ENCODE measurements around the gene HADH. TPM values are rescaled to one million over a fixed set of nuclear protein-coding genes. Genes with fewer than 3 reads are reported as not detected.
A peak's percentile ranks its signal among the peaks of the same experiment; 100 is the strongest.

The HADH gene
- total and polyA plus RNA-seq, 4 donors, result 37.6 to 43.9 (median 40.6) TPM

DNA sequence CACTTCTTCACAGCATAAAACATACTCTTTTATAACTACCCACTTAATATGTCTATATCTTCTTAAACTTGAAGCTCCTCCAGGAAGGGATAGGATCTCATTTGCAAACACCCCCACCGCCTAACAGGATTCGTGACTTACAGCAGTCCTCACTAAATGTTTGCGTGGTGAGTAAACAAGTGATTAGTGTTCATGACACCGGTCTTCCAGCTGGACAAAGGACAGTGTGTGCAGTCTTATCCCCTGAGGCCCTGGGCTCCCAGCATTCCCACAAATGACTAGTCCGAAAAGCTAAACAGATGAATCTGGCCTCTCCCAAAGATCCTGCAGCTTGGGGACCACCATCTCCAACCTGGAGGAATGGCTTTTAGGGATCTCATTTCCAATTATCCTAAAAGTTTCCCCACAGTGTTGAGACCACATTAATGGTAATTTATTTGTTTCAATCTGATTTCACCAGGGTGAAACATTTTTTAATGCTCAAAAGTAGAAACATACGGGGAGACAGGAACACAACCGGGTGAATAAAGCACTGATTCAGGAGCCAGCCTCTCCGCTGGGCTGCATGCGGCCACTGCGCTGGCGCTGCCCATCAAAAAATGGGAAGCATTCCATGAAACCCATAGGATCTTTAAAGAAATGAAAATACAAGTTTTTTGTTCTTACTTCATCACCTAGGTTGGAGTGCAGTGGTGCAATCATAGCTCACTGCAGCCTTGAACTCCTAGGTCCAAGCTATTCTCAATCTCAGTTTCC is 69.2 kb downstream of the HADH start:
- Histone ChIP-seq H3K4me3 (no peak overlapping the region), H3K27ac (ENCODE audit: low read depth in 1 of 2, low read length in 1 of 2) (no peak overlapping the region), H3K4me1 (ENCODE audit: control insufficient read depth in 5 of 5, insufficient read depth in 5 of 5, low read length in 5 of 5) (no peaks in the 10 kb centered on the region), H3K36me3 (ENCODE audit: control insufficient read depth in 4 of 4, insufficient read depth in 4 of 4, low read length in 4 of 4) (peaks cover 0 to 1% (median 0%) of the 10 kb centered on the region in 4 donors), H3K9ac (ENCODE audit: insufficient read depth in 1 of 2, low read length in 2 of 2) (no peak overlapping the region), H3K27me3 (ENCODE audit: control insufficient read depth in 3 of 3, insufficient read depth in 3 of 3, low read length in 2 of 3) (no peaks in the 10 kb centered on the region), H3K9me3 (ENCODE audit: control insufficient read depth in 4 of 4, insufficient read depth in 3 of 4, low read length in 3 of 4) (no peaks in the 10 kb centered on the region)
- WGBS, 2 donors, result 82 to 85% methylated on average over 11 of the region's 11 CpGs
- DNase-seq (no peak), ATAC-seq (ENCODE audit: insufficient read depth, low FRiP score) (no peak)
- TF ChIP-seq, protein P1, sequence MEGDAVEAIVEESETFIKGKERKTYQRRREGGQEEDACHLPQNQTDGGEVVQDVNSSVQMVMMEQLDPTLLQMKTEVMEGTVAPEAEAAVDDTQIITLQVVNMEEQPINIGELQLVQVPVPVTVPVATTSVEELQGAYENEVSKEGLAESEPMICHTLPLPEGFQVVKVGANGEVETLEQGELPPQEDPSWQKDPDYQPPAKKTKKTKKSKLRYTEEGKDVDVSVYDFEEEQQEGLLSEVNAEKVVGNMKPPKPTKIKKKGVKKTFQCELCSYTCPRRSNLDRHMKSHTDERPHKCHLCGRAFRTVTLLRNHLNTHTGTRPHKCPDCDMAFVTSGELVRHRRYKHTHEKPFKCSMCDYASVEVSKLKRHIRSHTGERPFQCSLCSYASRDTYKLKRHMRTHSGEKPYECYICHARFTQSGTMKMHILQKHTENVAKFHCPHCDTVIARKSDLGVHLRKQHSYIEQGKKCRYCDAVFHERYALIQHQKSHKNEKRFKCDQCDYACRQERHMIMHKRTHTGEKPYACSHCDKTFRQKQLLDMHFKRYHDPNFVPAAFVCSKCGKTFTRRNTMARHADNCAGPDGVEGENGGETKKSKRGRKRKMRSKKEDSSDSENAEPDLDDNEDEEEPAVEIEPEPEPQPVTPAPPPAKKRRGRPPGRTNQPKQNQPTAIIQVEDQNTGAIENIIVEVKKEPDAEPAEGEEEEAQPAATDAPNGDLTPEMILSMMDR (IDR thresholded peaks at IDR 0.05; ENCODE audit: control extremely low read depth, extremely low read depth), result no peak

GRCh38 chr4:108060164-108060563 is 70.5 kb downstream of the HADH start:
- TF ChIP-seq, protein P1 (IDR thresholded peaks at IDR 0.05; ENCODE audit: control extremely low read depth, extremely low read depth), result peak; percentile 3
- no peak overlapping the region for H3K27ac ChIP-seq (ENCODE audit: low read depth in 1 of 2, low read length in 1 of 2)
- no peaks in the 10 kb centered on the region for H3K9me3 ChIP-seq (ENCODE audit: control insufficient read depth in 4 of 4, insufficient read depth in 3 of 4, low read length in 3 of 4)
- WGBS, 2 donors, result 56 to 61% methylated on average over 5 of the region's 5 CpGs
- H3K36me3 ChIP-seq (ENCODE audit: control insufficient read depth in 4 of 4, insufficient read depth in 4 of 4, low read length in 4 of 4), result peaks cover 0 to 3% (median under 1%) of the 10 kb centered on the region in 4 donors
- no peak overlapping the region for H3K4me3 ChIP-seq
- DNase-seq, result peak; percentile 47 to 74 (median 66)
- no peaks in the 10 kb centered on the region for H3K4me1 ChIP-seq (ENCODE audit: control insufficient read depth in 5 of 5, insufficient read depth in 5 of 5, low read length in 5 of 5)
- no peak overlapping the region for H3K9ac ChIP-seq (ENCODE audit: insufficient read depth in 1 of 2, low read length in 2 of 2)
- no peaks in the 10 kb centered on the region for H3K27me3 ChIP-seq (ENCODE audit: control insufficient read depth in 3 of 3, insufficient read depth in 3 of 3, low read length in 2 of 3)
- ATAC-seq (ENCODE audit: insufficient read depth, low FRiP score), result no peak

- H3K4me1 ChIP-seq (ENCODE audit: control insufficient read depth in 5 of 5, insufficient read depth in 5 of 5, low read length in 5 of 5), result no peaks in the 10 kb centered on the region
- TF ChIP-seq, protein P1 (IDR thresholded peaks at IDR 0.05; ENCODE audit: control extremely low read depth, extremely low read depth), result no peak
- H3K27me3 ChIP-seq (ENCODE audit: control insufficient read depth in 3 of 3, insufficient read depth in 3 of 3, low read length in 2 of 3), result no peaks in the 10 kb centered on the region
- ATAC-seq (ENCODE audit: insufficient read depth, low FRiP score), result no peak
- no peak overlapping the region for H3K9ac ChIP-seq (ENCODE audit: insufficient read depth in 1 of 2, low read length in 2 of 2)
- H3K9me3 ChIP-seq (ENCODE audit: control insufficient read depth in 4 of 4, insufficient read depth in 3 of 4, low read length in 3 of 4), result no peaks in the 10 kb centered on the region
- no peak overlapping the region for H3K27ac ChIP-seq (ENCODE audit: low read depth in 1 of 2, low read length in 1 of 2)
- WGBS, 2 donors, result 74 to 86% methylated on average over 5 of the region's 5 CpGs
- DNase-seq, result no peak
- H3K36me3 ChIP-seq (ENCODE audit: control insufficient read depth in 4 of 4, insufficient read depth in 4 of 4, low read length in 4 of 4), result peaks cover 0 to 3% (median under 1%) of the 10 kb centered on the region in 4 donors
- H3K4me3 ChIP-seq, result no peak overlapping the region
Observed at GRCh38 chr4:108060686-108061321, 71.1 kb downstream of the HADH start.
